H54 (cell line): Measurements from ENCODE around the gene URI1.
"Not testable (repeated sequence)": the region's sequence is repeated elsewhere in the genome, so short reads cannot be mapped to it uniquely, and the experiment has no call there.

Experiments
- DNase-seq: peaks from one replicate; pipeline ENCODE4 v3.0.0; 2011; ENCODE audit warnings: low spot score, mixed read lengths; ENCODE audit not compliant: insufficient read length
- FAIRE-seq: peaks from 3 replicates; lab custom pipeline; 2011; peaks lifted over from hg19 to GRCh38; lab: Jason Lieb, UNC
- POLR2A ChIP-seq: IDR thresholded peaks from 2 replicates; pipeline ENCODE4 v1.6.1; 2011; ENCODE audit warnings: low read depth, mild to moderate bottlenecking, low read length

The URI1 gene

DNA sequence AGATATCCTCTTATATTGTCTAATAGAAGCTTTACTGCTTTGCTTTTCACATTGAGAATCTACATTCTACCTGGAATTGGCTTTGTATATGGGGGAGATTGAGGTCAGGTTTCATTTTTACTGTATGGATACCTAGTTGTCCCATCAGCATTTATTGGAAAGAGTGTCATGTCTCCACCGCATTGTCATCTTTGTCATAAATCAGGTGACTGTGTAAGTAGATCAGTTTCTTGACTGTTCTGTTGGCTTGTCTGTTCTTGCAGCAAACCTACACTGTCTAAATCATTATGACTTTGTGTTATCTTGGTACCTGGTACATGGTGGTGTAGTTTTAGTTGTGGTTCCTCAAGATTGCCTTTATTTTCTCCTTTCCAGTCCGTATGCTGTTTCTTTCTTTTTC, 5.8 kb downstream of the URI1 start:
- peak; percentile 87 for FAIRE-seq
- no peak for DNase-seq
- no peak for TF ChIP-seq POLR2A

GRCh38 chr19:29948759-29949470, 6.9 kb downstream of the URI1 start:
- not testable (repeated sequence) for FAIRE-seq, DNase-seq

DNA sequence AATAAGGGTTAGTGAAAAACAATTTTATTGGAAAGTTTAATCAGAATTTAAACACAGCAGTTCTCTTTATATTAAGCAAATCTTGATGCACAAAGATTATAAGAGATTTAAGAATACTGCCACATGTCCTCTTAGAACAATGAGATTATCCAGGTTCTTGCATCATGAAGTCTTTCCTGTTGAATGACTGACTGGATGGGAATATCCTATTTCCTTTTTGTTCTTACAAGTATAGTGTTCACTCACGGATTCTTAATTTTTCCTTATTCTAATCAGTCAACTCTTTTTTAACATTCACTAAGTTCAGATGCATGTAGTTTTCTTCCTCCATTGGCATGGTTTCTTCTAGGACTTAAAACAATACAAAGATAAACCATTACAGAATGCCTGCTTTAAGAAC, 10.1 kb downstream of the URI1 start:
- FAIRE-seq: peak; percentile 66
- no peak for TF ChIP-seq POLR2A
- DNase-seq: no peak

DNA sequence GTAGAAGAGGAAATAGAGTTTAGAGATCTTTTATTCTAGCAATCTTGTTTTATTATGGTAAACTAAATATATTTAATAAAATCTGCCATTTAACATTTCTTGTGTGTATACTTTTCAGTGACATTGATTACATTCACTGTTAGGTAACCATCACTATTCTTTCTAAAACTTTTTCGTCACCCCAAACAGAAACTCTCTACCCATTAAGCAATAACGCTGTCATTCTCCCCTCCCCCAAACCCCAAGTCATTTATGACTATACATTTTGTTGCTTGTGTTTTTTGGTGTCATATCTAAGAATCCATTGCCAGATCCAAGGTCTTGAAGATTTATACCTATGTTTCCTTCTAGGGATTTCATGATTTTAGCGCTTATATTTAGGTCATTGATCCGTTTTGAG, 10.6 kb downstream of the URI1 start:
- DNase-seq (no peak), FAIRE-seq (no peak)
- TF ChIP-seq POLR2A: no peak

DNA sequence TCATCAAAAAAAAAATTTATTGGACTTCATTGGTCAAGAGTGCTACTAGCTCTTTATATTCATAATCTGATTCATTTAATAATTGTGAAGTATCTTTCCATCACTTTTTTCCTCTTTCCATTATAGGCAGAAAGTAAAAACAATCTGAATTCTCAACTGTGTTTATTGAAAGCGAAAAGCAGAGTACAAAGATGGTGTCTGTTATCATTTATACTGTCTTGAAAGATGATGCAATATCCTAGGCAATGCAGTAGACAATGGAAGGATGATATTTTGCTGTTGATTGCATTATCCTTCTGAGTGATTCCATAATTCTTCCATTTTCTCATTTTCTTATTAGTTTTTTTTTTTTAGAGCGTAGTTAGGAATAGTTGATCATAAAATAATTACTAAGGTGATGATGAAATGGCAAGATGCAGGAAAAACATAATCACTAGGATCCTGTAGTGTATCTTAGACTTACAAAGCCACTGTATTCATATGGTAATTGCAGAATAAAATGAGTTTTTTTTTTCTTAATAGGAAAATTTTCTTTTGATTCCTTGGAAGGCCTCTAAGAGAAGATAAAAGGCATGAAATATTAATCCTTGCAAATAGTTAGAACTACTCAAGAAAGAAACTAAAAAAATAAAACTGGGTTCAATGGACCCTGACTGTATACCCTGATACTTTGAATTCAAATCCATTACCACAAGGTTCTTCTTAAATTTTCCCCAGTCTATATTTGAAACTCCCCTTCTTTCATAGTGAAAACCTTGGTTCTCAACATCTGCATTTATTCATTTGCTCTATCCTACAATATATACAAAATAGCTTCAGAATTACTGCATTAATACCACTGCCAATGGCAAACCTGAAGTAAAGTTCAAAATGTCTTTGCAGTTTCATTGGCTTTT, 11.6 kb downstream of the URI1 start:
- FAIRE-seq: peak; percentile 89

GRCh38 chr19:29956855-29957254, 14.8 kb downstream of the URI1 start:
- no peak for DNase-seq

More for the DNA sequence above, 11.6 kb downstream of the URI1 start:
- DNase-seq: no peak
- no peak for TF ChIP-seq POLR2A

GRCh38 chr19:29961311-29961710, 19.3 kb downstream of the URI1 start:
- no peak for FAIRE-seq
- no peak for TF ChIP-seq POLR2A
- no peak for DNase-seq

More at GRCh38 chr19:29956855-29957254, 14.8 kb downstream of the URI1 start:
- TF ChIP-seq POLR2A: no peak
- FAIRE-seq: no peak

DNA sequence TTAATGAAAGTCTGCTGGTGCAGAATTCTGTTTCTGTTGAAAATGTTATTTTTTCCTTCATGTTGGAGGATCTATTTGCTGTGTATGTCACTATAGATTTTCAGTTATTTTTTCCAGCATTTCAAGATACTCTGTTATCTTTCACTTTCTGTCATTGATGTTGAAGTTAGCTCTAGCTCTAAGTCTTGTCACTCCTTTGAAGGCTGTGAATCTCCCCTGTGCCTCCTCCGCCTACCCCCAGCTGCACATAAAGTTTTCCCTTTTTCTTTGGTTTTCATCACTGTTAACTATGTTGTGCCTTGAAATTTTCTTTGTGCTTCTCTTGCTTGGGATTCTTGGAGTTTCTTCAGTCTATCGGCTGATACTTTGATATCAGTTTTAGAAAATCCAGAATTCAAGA, 20.8 kb downstream of the URI1 start:
- peak; percentile 70 for FAIRE-seq
- no peak for TF ChIP-seq POLR2A
- no peak for DNase-seq

DNA sequence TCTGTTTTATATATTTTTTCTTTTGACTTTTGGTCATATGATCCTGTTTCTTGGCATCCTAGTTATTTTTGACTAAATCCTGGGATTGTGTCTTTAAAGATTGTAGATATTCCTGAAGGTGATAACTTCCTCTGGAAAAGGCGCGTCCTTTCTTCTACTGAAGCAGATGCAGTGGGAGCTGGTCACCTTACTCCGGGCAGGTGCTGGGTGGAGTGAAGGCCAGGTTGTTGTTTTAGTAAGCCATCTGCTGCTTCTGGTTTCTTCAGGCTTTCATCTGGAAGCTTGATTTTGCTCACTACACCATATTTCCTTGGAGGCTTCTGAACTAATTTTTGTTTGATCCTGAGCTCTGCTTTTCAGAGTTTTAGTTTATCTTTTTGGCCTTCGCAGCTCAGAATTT, 21.5 kb downstream of the URI1 start:
- FAIRE-seq: peak; percentile 48
- TF ChIP-seq POLR2A: no peak
- DNase-seq: no peak

DNA sequence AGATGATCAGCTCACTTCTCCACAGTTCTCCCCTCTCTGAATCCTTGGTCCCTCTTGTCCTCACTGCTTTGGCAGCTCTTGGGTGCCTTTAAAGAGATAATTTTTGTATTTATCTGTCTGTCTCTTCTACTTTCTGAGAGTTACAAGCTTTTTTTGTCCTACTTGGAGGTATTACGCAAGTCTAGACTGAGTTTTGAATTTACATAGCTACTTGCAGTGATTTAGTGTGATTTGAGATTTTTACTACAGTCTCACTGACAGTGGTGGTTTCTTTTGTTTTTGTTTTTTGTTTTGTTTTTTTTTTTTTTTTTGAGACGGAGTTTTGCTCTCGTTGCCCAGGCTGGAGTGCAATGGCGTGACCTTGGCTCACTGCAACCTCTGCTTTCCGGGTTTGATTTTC, 22.1 kb downstream of the URI1 start:
- FAIRE-seq (no peak), DNase-seq (no peak)
- TF ChIP-seq POLR2A: no peak

GRCh38 chr19:29965492-29965891, 23.5 kb downstream of the URI1 start:
- no peak for DNase-seq
- peak; percentile 94 for FAIRE-seq
- TF ChIP-seq POLR2A: no peak

DNA sequence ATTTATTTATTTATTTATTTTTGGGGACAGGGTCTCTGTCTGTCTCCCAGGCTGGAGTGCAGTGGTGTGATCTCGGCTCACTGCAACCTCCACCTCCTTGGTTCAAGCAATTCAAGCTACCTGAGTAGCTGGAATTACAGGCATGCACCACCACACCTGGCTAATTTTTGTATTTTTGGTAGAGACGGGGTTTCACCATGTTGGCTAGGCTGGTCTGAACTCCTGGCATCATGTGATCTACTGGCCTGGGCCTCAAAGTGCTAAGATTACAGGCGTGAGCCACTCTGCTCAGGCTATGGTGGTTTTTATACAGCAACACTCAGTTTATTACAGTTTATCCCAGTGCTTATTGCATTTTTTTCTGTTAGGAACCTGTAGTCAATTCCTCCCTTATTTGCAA, 24.1 kb downstream of the URI1 start:
- FAIRE-seq, DNase-seq: not testable (repeated sequence)

GRCh38 chr19:29966588-29967249, 24.7 kb downstream of the URI1 start:
- DNase-seq: no peak
- no peak for TF ChIP-seq POLR2A
- FAIRE-seq: no peak

DNA sequence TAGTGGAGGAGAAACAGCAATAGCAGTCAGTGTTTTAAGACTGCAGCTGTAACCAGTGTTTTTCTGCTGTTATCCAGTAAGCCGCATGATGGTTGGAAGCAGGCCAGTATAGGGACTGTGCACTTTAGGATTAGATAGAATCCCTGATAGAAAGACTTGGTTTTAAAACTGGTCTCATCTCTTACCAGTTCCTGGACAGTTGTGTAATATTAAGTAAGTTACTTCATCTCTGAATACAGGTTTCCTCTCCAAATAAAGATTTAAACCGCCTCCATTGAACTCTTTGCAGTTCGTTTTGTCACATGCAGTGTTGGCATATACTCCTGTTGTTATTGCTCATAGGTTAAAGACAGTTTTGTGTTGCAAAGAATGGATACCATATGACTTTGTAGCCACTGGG, 25.6 kb downstream of the URI1 start:
- peak; percentile 93 for FAIRE-seq

GRCh38 chr19:29969891-29970290, 27.9 kb downstream of the URI1 start:
- no peak for TF ChIP-seq POLR2A
- DNase-seq: no peak
- FAIRE-seq: no peak

More for the DNA sequence above, 25.6 kb downstream of the URI1 start:
- DNase-seq: no peak
- TF ChIP-seq POLR2A: no peak
